Natural killer cell (primary cell): ENCODE results near the gene EPHA6. TPM values are rescaled to one million over a fixed set of nuclear protein-coding genes. Genes with fewer than 3 reads are reported as not detected.

Source experiments
- ATAC-seq, 3 donors: fragments of 150-1000 bp in 2 of 3; fragments of 200-7000 bp in 1 of 3; cut with Tn5 transposase; 1 replicate in 1 of 3; 2 replicates in 2 of 3; pipeline ENCODE4 v1.10.0; 2021; ENCODE audit warnings: mild to moderate bottlenecking in 2 of 3, moderate library complexity in 2 of 3
- DNase-seq, 2 donors: peaks; one replicate each; pipeline versions ENCODE4 v3.0.0 to v3.0.0-alpha.2; 2013 to 2021; ENCODE audit warnings: mixed read lengths in 1 of 2
- H3K27ac ChIP-seq: one replicate; pipeline ENCODE4 v1.5.1; 2013; ENCODE audit warnings: mild to moderate bottlenecking, low read length
- H3K27me3 ChIP-seq: one replicate; pipeline ENCODE4 v1.6.1; 2013; ENCODE audit warnings: low read length; ENCODE audit not compliant: control insufficient read depth, insufficient read depth
- H3K36me3 ChIP-seq: one replicate; pipeline ENCODE4 v1.6.1; 2013; ENCODE audit warnings: low read length; ENCODE audit not compliant: control insufficient read depth, insufficient read depth
- H3K4me1 ChIP-seq: one replicate; pipeline ENCODE4 v1.6.1; 2013; ENCODE audit warnings: low read length; ENCODE audit not compliant: control insufficient read depth, insufficient read depth
- H3K4me3 ChIP-seq: one replicate; pipeline ENCODE4 v1.5.1; 2013; ENCODE audit warnings: low read length
- H3K9me3 ChIP-seq: one replicate; pipeline ENCODE4 v1.6.1; 2013; ENCODE audit warnings: low read length; ENCODE audit not compliant: control insufficient read depth, insufficient read depth
- H3K27ac Mint-ChIP-seq, 2 donors: one replicate each; pipeline ENCODE4 v1.8.0; 2022; ENCODE audit warnings: mild to moderate bottlenecking in 2 of 2, mixed read lengths in 2 of 2, moderate library complexity in 1 of 2
- H3K27me3 Mint-ChIP-seq, 2 donors: one replicate each; pipeline ENCODE4 v1.8.0; 2022; ENCODE audit warnings: low read depth in 2 of 2, mixed read lengths in 2 of 2
- H3K36me3 Mint-ChIP-seq: one replicate; pipeline ENCODE4 v1.8.0; 2022; ENCODE audit warnings: mixed read lengths
- H3K4me1 Mint-ChIP-seq, 2 donors: one replicate each; pipeline ENCODE4 v1.8.0; 2022; ENCODE audit warnings: mixed read lengths in 2 of 2
- H3K4me3 Mint-ChIP-seq: one replicate; pipeline ENCODE4 v1.8.0; 2022; ENCODE audit warnings: mild to moderate bottlenecking, moderate library complexity, mixed read lengths
- H3K9me3 Mint-ChIP-seq, 2 donors: one replicate each; pipeline ENCODE4 v1.8.0; 2022; ENCODE audit warnings: mixed read lengths in 2 of 2
- CTCF ChIP-seq: fragments of 200-600 bp; IDR thresholded peaks from one replicate; pipeline ENCODE4 v1.8.0; 2022; ENCODE audit warnings: antibody characterized with exemption
- WGBS: methylation state at CpG from one replicate; pipeline ENCODE4 v1.1.7; 2013; ENCODE audit warnings: missing lambda C conversion rate; ENCODE audit not compliant: insufficient coverage; 5-methylcytosine and 5-hydroxymethylcytosine counted together
- intact Hi-C: fragments of 100-400 bp; cut with micrococcal nuclease; formaldehyde crosslinking; loops from one replicate; pipeline ENCODE4 v1.14.2; 2022
- total RNA-seq, 4 donors: library from RNA; stranded (reverse); fragments of 120-200 nt in 1 of 4; gene quantifications; one replicate each; pipeline versions ENCODE4 v1.2.3 to v1.2.4, GENCODE V29; 2013 to 2022

The EPHA6 gene
- total RNA-seq, 3 donors from 2014 or later (not counting 1 experiment from before 2014, with no cell fraction given): not detected

DNA sequence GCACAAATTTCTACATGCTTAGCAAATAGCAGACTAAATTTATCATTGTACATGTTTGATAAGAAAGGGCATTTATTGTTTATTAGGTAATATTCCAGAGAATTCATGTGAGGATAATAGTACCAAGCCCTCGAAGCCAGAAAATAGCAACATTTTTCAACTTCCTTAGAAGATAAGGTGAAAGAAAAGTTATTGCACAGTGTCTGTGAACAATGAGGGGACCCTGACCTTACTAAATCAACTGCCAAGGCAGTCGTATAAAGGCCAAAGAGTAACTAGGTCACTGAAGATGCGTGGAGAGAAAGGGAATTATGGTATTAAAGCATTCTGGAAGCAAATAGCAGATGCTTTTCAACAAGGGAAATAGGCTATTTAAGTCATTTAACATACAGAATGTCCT lies 929.9 kb downstream of the EPHA6 start:
- Histone ChIP-seq H3K27ac (no peak overlapping the region), H3K9me3 (no peaks in the 10 kb centered on the region), H3K4me1 (no peaks in the 10 kb centered on the region), H3K36me3 (no peaks in the 10 kb centered on the region), H3K4me3 (no peak overlapping the region), H3K27me3 (no peaks in the 10 kb centered on the region)
- H3K4me3 Mint-ChIP-seq: no peak overlapping the region
- H3K36me3 Mint-ChIP-seq: no peaks in the 10 kb centered on the region
- no peak for TF ChIP-seq CTCF
- ATAC-seq: no peak
- no peaks in the 10 kb centered on the region for H3K4me1 Mint-ChIP-seq
- 79% methylated on average over 3 of the region's 3 CpGs for WGBS
- intact Hi-C loops: no loop called here
- DNase-seq: no peak
- peaks cover 11 to 24% of the 10 kb centered on the region in 2 donors for H3K27me3 Mint-ChIP-seq
- H3K9me3 Mint-ChIP-seq: no peaks in the 10 kb centered on the region
- H3K27ac Mint-ChIP-seq: no peak overlapping the region

GRCh38 chr3:97763586-97764406 lies 949.4 kb downstream of the EPHA6 start:
- Histone ChIP-seq H3K27ac (peak overlapping the region; percentile 57), H3K27me3 (no peaks in the 10 kb centered on the region), H3K36me3 (no peaks in the 10 kb centered on the region), H3K9me3 (no peaks in the 10 kb centered on the region), H3K4me3 (peak overlapping the region; percentile 91), H3K4me1 (peaks cover 5% of the 10 kb centered on the region)
- no peaks in the 10 kb centered on the region for H3K9me3 Mint-ChIP-seq
- H3K36me3 Mint-ChIP-seq: no peaks in the 10 kb centered on the region
- no peak for TF ChIP-seq CTCF
- ATAC-seq: peak in 2 of 3 donors; percentile 48 to 56
- peak overlapping the region; percentile 86 to 91 for H3K27ac Mint-ChIP-seq
- H3K4me3 Mint-ChIP-seq: peak overlapping the region; percentile 98
- intact Hi-C loops: loop anchor here (5.0 kb wide), 1 partner anchor 759 kb away; the partner anchor contains the start of gene CLDND1
- DNase-seq: no peak
- 23% methylated on average over 17 of the region's 22 CpGs for WGBS
- H3K27me3 Mint-ChIP-seq: peaks cover 7 to 10% of the 10 kb centered on the region in 2 donors
- H3K4me1 Mint-ChIP-seq: peaks cover 21 to 25% of the 10 kb centered on the region in 2 donors

DNA sequence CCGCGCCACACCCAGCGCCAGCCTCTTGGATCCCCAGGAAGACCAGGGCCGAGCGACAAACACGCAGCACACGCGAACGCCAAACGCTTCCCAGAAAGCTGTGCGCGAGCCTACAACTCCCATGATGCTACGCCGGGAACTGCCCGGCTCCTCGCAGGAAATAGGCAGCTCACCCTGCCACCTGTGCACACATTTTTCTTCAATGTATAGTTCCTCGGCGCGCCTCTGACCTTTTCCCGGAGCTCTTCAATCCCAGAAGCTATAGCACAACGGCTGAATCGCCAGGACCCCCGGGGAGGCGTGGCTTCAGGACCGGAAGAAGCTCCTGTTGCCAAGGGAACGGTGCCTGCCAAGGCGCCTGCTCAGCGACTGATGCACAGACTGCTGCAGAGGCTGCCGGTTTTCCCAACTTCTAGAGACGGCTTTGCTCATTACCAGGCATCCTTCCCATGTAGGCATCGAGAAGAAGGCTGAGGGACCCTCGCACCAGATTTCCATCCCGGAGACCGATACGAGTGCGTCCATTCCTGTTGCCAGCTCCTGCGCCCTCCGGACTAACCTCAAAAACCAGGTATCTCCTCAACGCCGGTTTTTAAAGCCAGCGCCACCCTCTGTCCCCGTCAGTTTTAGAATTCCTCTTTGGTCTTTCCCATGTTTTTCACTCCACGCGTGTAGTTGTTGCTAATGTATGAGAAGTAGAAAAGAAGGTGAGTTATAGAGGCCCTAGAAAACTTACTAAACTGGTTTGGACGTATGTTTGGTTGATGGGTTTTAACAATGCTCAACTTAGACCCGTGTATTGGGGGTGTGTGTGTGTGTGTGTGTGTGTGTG lies 950.2 kb downstream of the EPHA6 start, which contains the start of gene ARL6:
Gene ARL6 (plus strand): TSS at position 352 of the 832 bp plus-strand sequence. CDS start 3,350 bp downstream, outside the sequence.
- DNase-seq (peak; percentile 56 to 82), ATAC-seq (peak; percentile 89 to 90 (median 90))
- no peak for TF ChIP-seq CTCF
- Histone ChIP-seq H3K36me3 (no peaks in the 10 kb centered on the region), H3K4me3 (peak within 1 kb of the TSS; percentile 91), H3K27me3 (no peaks in the 10 kb centered on the region), H3K27ac (peak within 1 kb of the TSS; percentile 57), H3K4me1 (peaks cover 5% of the 10 kb centered on the region), H3K9me3 (no peaks in the 10 kb centered on the region)
- under 1% methylated on average over 46 of the region's 46 CpGs for WGBS
- H3K36me3 Mint-ChIP-seq: no peaks in the 10 kb centered on the region
- peaks cover 21 to 25% of the 10 kb centered on the region in 2 donors for H3K4me1 Mint-ChIP-seq
- H3K27ac Mint-ChIP-seq: peak within 1 kb of the TSS; percentile 86 to 91
- peaks cover 0 to 2% of the 10 kb centered on the region in 2 donors for H3K27me3 Mint-ChIP-seq
- peak within 1 kb of the TSS; percentile 98 for H3K4me3 Mint-ChIP-seq
- intact Hi-C loops: loop anchor here (5.0 kb wide), 1 partner anchor 758 kb away; the partner anchor contains the start of gene CLDND1
- H3K9me3 Mint-ChIP-seq: no peaks in the 10 kb centered on the region
